SU-DHL-6 (cell line): ENCODE data around the gene HIVEP2.

Experiments used
- H2AFZ ChIP-seq: fragments of 200-600 bp; sonication (generic); 2 replicates; pipeline ENCODE4 v1.6.1; 2014; ENCODE audit warnings: low read depth, mild to moderate bottlenecking, moderate library complexity, mixed read lengths, antibody characterized with exemption, low read length; ENCODE audit not compliant: severe bottlenecking
- H3F3A ChIP-seq: fragments of 200-600 bp; shearing (Covaris generic); 2 replicates; pipeline ENCODE4 v1.6.0; 2016; ENCODE audit warnings: antibody characterized with exemption, mild to moderate bottlenecking; ENCODE audit not compliant: insufficient read depth
- H3K27ac ChIP-seq: fragments of 200-600 bp; sonication (generic); 2 replicates; pipeline ENCODE4 v1.5.1; 2016; ENCODE audit warnings: low read depth, mild to moderate bottlenecking, low read length, moderate library complexity, mixed read lengths
- H3K27me3 ChIP-seq: fragments of 200-600 bp; sonication (generic), shearing (Covaris generic); 2 replicates; pipeline ENCODE4 v1.6.0; 2014; ENCODE audit warnings: mild to moderate bottlenecking, low read length
- H3K36me3 ChIP-seq: fragments of 200-600 bp; sonication (generic); 2 replicates; pipeline ENCODE4 v1.6.1; 2014; ENCODE audit warnings: mild to moderate bottlenecking, low read length, mixed read lengths
- H3K4me2 ChIP-seq: fragments of 300-600, 200-600 bp; shearing (Covaris generic), sonication (generic); 2 replicates; pipeline ENCODE4 v1.6.0; 2014; ENCODE audit warnings: low read length, low read depth, mild to moderate bottlenecking; ENCODE audit not compliant: poor library complexity, severe bottlenecking
- H3K4me3 ChIP-seq: fragments of 200-600 bp; sonication (generic); 2 replicates; pipeline ENCODE4 v1.5.1; 2014; ENCODE audit warnings: antibody characterized with exemption, low read length, mild to moderate bottlenecking, mixed read lengths; ENCODE audit not compliant: insufficient read depth, poor library complexity, severe bottlenecking
- H3K79me2 ChIP-seq: fragments of 200-600 bp; sonication (generic); 2 replicates; pipeline ENCODE4 v1.6.1; 2014; ENCODE audit warnings: mild to moderate bottlenecking, low read length, moderate library complexity; ENCODE audit not compliant: insufficient read depth
- H3K9ac ChIP-seq: fragments of 200-600 bp; sonication (generic); 2 replicates; pipeline ENCODE4 v1.7.0; 2014; ENCODE audit warnings: mild to moderate bottlenecking, low read length
- H3K9me2 ChIP-seq: fragments of 200-600 bp; sonication (generic); replicated peaks from 2 replicates; pipeline ENCODE4 v1.6.1; 2014; ENCODE audit warnings: low read length; ENCODE audit not compliant: insufficient read depth
- H3K9me3 ChIP-seq: fragments of 200-600 bp; sonication (generic); 2 replicates; pipeline ENCODE4 v1.6.1; 2014; ENCODE audit warnings: low read length, mixed read lengths; ENCODE audit not compliant: insufficient read depth
- H4K20me1 ChIP-seq: fragments of 200-600 bp; sonication (generic); 2 replicates; pipeline ENCODE4 v1.6.1; 2014; ENCODE audit warnings: low read depth, mild to moderate bottlenecking, antibody characterized with exemption, low read length, moderate library complexity, mixed read lengths
- EZH2phosphoT487 ChIP-seq: fragments of 200-600 bp; sonication (generic), shearing (Covaris generic); conservative IDR thresholded peaks from 2 replicates; pipeline ENCODE4 v1.6.1; 2018; ENCODE audit warnings: mild to moderate bottlenecking, antibody characterized with exemption, low read length, moderate library complexity, mixed read lengths
- TF ChIP-seq, protein P1 (sequence below): fragments of 200-600 bp; sonication (generic); IDR thresholded peaks from one replicate; pipeline ENCODE4 v1.5.1; 2017; ENCODE audit warnings: antibody characterized with exemption, mild to moderate bottlenecking, low read length, moderate library complexity; ENCODE audit not compliant: insufficient read depth, poor library complexity, severe bottlenecking

HIVEP2 gene

DNA sequence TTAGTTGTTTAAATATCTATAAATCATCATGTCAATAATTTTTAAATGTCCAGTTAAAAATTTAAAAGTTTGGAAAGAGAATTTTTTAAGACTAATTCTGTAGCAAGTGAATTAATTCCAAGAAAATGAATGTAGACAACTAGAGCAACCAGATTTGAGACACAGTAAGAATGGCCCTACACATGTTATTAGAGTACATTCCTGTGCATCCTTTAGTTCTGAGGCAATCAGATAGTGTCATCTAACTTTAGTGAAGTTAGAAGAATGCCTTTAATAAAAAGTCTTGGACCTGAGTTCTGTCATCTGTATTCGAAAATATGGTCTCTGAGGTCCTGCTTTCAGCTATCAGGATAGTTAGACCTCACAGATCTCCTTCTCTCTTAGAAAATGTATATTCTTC, 63.7 kb downstream of the HIVEP2 start:
- Histone ChIP-seq H2AFZ (no peak overlapping the region), H3K4me2 (no peak overlapping the region), H3F3A (no peaks in the 10 kb centered on the region), H3K9me3 (no peaks in the 10 kb centered on the region), H3K27me3 (no peaks in the 10 kb centered on the region), H3K79me2 (peaks cover 5% of the 10 kb centered on the region; the same call in 1 of the 2 replicates), H3K9me2 (no peaks in the 10 kb centered on the region), H4K20me1 (0 out of 2 replicates have a peak, but pooled peaks cover 5% of the 10 kb centered on the region), H3K27ac (no peak overlapping the region), H3K4me3 (no peak overlapping the region), H3K9ac (no peak overlapping the region), H3K36me3 (no peaks in the 10 kb centered on the region)
- TF ChIP-seq, protein P1, sequence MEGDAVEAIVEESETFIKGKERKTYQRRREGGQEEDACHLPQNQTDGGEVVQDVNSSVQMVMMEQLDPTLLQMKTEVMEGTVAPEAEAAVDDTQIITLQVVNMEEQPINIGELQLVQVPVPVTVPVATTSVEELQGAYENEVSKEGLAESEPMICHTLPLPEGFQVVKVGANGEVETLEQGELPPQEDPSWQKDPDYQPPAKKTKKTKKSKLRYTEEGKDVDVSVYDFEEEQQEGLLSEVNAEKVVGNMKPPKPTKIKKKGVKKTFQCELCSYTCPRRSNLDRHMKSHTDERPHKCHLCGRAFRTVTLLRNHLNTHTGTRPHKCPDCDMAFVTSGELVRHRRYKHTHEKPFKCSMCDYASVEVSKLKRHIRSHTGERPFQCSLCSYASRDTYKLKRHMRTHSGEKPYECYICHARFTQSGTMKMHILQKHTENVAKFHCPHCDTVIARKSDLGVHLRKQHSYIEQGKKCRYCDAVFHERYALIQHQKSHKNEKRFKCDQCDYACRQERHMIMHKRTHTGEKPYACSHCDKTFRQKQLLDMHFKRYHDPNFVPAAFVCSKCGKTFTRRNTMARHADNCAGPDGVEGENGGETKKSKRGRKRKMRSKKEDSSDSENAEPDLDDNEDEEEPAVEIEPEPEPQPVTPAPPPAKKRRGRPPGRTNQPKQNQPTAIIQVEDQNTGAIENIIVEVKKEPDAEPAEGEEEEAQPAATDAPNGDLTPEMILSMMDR, result no peak
- no peak for TF ChIP-seq EZH2phosphoT487

DNA sequence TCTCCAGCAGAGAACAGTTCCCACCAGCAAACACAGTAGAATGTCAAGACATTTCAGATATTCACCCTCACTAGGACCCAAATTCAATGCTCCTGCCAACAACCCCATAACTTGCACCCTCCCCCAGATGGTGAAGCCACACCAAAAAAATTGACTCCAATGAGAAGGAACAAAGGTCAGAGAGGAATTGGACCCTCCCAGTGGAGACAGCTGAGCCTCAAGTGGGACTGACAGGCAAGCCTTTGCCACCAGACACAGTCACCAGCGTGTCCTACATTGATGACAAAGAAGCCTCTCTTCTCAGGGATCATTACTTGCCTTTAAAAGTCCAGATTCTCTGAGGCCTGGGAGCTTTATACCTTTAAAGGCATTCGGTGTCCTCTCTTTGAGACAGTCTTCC, 64.8 kb downstream of the HIVEP2 start:
- Histone ChIP-seq H3K9me2 (no peaks in the 10 kb centered on the region), H3K9me3 (no peaks in the 10 kb centered on the region)

DNA sequence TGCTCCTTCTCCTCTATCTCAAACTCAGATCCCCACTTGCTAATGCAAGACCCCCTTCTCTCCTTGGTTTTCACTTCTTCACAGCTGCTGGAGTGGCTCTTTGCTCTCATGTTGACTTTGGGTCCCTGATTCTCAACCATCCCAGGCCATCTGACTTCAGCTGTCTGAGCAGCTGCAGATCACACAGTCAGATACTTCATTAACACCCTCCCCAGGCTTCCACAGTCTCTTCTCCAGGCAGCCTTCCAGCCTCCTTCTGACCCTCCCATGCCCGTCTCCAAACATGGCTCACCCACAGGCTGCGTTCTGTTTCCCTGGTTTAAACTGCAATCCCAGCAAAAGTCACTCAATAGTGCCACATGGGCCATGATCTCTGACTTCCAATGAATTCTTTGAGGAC, 65.4 kb downstream of the HIVEP2 start:
- Histone ChIP-seq H3K4me3 (no peak overlapping the region), H3K9me3 (no peaks in the 10 kb centered on the region), H3F3A (no peaks in the 10 kb centered on the region), H3K36me3 (no peaks in the 10 kb centered on the region), H3K79me2 (peaks cover 5% of the 10 kb centered on the region; the same call in 1 of the 2 replicates), H2AFZ (no peak overlapping the region), H4K20me1 (0 out of 2 replicates have a peak, but pooled peaks cover 5% of the 10 kb centered on the region), H3K27me3 (no peaks in the 10 kb centered on the region), H3K9me2 (no peaks in the 10 kb centered on the region), H3K27ac (no peak overlapping the region), H3K4me2 (no peak overlapping the region), H3K9ac (no peak overlapping the region)
- TF ChIP-seq, protein P1, result no peak
- no peak for TF ChIP-seq EZH2phosphoT487

More for the DNA sequence above, 64.8 kb downstream of the HIVEP2 start:
- Histone ChIP-seq H3K36me3 (no peaks in the 10 kb centered on the region), H3K27ac (no peak overlapping the region), H3K79me2 (peaks cover 5% of the 10 kb centered on the region; the same call in 1 of the 2 replicates), H3K4me3 (no peak overlapping the region), H3F3A (no peaks in the 10 kb centered on the region), H3K27me3 (no peaks in the 10 kb centered on the region), H3K9ac (no peak overlapping the region), H4K20me1 (0 out of 2 replicates have a peak, but pooled peaks cover 5% of the 10 kb centered on the region), H3K4me2 (no peak overlapping the region), H2AFZ (no peak overlapping the region)
- no peak for TF ChIP-seq EZH2phosphoT487
- TF ChIP-seq, protein P1, result no peak
